ENCODE measurements around the gene TFF3.

Gene TFF3

GRCh38 chr21:42315296-42315891 is at the start of gene TFF3:
Gene TFF3, minus strand, starts transcription at chr21:42315409. Its CDS starts 35 bp downstream, at chr21:42315374.
- DNase-seq, result no peak

- peak; percentile 75 for DNase-seq
Measured at GRCh38 chr21:42364304-42364865, 49.2 kb upstream of the TFF3 start.

GRCh38 chr21:42363312-42363711 is 48.1 kb upstream of the TFF3 start:
- DNase-seq, result no peak

GRCh38 chr21:42362700-42363099 is 47.5 kb upstream of the TFF3 start:
- DNase-seq, result no peak

- DNase-seq, result no peak
Measured at GRCh38 chr21:42362198-42362597, 47.0 kb upstream of the TFF3 start.

- no peak for DNase-seq
Measured at GRCh38 chr21:42361286-42361685, 46.1 kb upstream of the TFF3 start.

- DNase-seq, result no peak
Measured at GRCh38 chr21:42360317-42360716, 45.1 kb upstream of the TFF3 start.

GRCh38 chr21:42358937-42359336 is 43.7 kb upstream of the TFF3 start:
- no peak for DNase-seq

- DNase-seq, result no peak
Measured at GRCh38 chr21:42358261-42358660, 43.1 kb upstream of the TFF3 start.

GRCh38 chr21:42357307-42357706 is 42.1 kb upstream of the TFF3 start:
- DNase-seq, result no peak

- DNase-seq, result no peak
Measured at GRCh38 chr21:42356650-42357049, 41.4 kb upstream of the TFF3 start.

GRCh38 chr21:42356046-42356445 is 40.8 kb upstream of the TFF3 start:
- DNase-seq, result no peak

- peak; percentile 66 for DNase-seq
Measured at GRCh38 chr21:42353623-42354022, 38.4 kb upstream of the TFF3 start.

GRCh38 chr21:42352441-42353095 is 37.4 kb upstream of the TFF3 start:
- no peak for DNase-seq

GRCh38 chr21:42351626-42352440 is 36.6 kb upstream of the TFF3 start:
- no peak for DNase-seq

GRCh38 chr21:42350927-42351426 is 35.8 kb upstream of the TFF3 start, which contains the start of gene TFF2:
Gene TFF2, minus strand, starts transcription at chr21:42350994. Its CDS starts 37 bp downstream, at chr21:42350957.
- DNase-seq, result no peak

GRCh38 chr21:42350318-42350910 is 35.2 kb upstream of the TFF3 start:
- no peak for DNase-seq

GRCh38 chr21:42349420-42350317 is 34.5 kb upstream of the TFF3 start:
- DNase-seq, result no peak

GRCh38 chr21:42348762-42349161 is 33.6 kb upstream of the TFF3 start:
- DNase-seq, result no peak

GRCh38 chr21:42347601-42348327 is 32.6 kb upstream of the TFF3 start:
- no peak for DNase-seq
